Stimulated activated CD4-positive, alpha-beta T cell treated with anti-CD3 and anti-CD28 coated beads, Interleukin-12 subunit alpha, Interleukin-12 subunit beta, amount 100 ng/mL, for 24 hours (primary cell): ENCODE results near the gene EME2.

Experiments
- DNase-seq, 2 experiments: peaks; one replicate each; pipeline ENCODE4 v3.0.0-alpha.2; 2020; ENCODE audit warnings: low read depth in 2 of 2

EME2 gene

GRCh38 chr16:1778200-1779179, 5.9 kb downstream of the EME2 start:
- DNase-seq: no peak

- DNase-seq: no peak
These were observed 6.7 kb downstream of the EME2 start for GRCh38 chr16:1779234-1779701.

GRCh38 chr16:1779741-1780676, 7.4 kb downstream of the EME2 start:
- no peak for DNase-seq

- no peak for DNase-seq
These were observed 8.1 kb downstream of the EME2 start for GRCh38 chr16:1780677-1781072.

GRCh38 chr16:1781254-1781653, 8.6 kb downstream of the EME2 start:
- no peak for DNase-seq

GRCh38 chr16:1781758-1782407, 9.3 kb downstream of the EME2 start:
- DNase-seq: no peak

GRCh38 chr16:1782408-1783264, 10.0 kb downstream of the EME2 start, which contains the start of the genes NUBP2 and SPSB3:
Gene NUBP2 (plus strand): TSS chr16:1782960. CDS start chr16:1783021, 61 bp downstream.
Gene SPSB3 (minus strand): TSS chr16:1782571. CDS start chr16:1781483, 1,088 bp downstream.
- DNase-seq: peak; percentile 96 to 99

GRCh38 chr16:1784977-1785845, 12.6 kb downstream of the EME2 start:
- DNase-seq: no peak

GRCh38 chr16:1785846-1786170, 13.2 kb downstream of the EME2 start:
- DNase-seq: no peak

GRCh38 chr16:1786242-1787055, 13.8 kb downstream of the EME2 start:
- no peak for DNase-seq

GRCh38 chr16:1787056-1787321, 14.4 kb downstream of the EME2 start:
- no peak for DNase-seq

GRCh38 chr16:1787322-1788094, 14.9 kb downstream of the EME2 start:
- DNase-seq: no peak

GRCh38 chr16:1788095-1788707, 15.6 kb downstream of the EME2 start:
- DNase-seq: no peak

- no peak for DNase-seq
These were observed 16.1 kb downstream of the EME2 start for GRCh38 chr16:1788708-1789100.

GRCh38 chr16:1789643-1790045, 17.0 kb downstream of the EME2 start:
- DNase-seq: no peak

GRCh38 chr16:1790261-1790610, 17.6 kb downstream of the EME2 start:
- DNase-seq: no peak

GRCh38 chr16:1790611-1791255, 18.1 kb downstream of the EME2 start:
- DNase-seq: no peak
